Neural progenitor cell (in vitro differentiated cells): ENCODE measurements around the gene CEP290.

Experiments
- CTCF ChIP-seq: fragments of 200-600 bp; sonication (generic); IDR thresholded peaks from 2 replicates; pipeline ENCODE4 v1.5.1; 2017; ENCODE audit warnings: antibody characterized with exemption, mild to moderate bottlenecking
- EZH2 ChIP-seq: fragments of 200-600 bp; sonication (generic); IDR thresholded peaks from 2 replicates; pipeline ENCODE4 v1.6.1; 2017; ENCODE audit warnings: antibody characterized with exemption, mild to moderate bottlenecking, moderate library complexity
- EZH2phosphoT487 ChIP-seq: fragments of 200-600 bp; sonication (generic); IDR thresholded peaks from 2 replicates; pipeline ENCODE4 v1.6.1; 2017; ENCODE audit warnings: antibody characterized with exemption

DNA sequence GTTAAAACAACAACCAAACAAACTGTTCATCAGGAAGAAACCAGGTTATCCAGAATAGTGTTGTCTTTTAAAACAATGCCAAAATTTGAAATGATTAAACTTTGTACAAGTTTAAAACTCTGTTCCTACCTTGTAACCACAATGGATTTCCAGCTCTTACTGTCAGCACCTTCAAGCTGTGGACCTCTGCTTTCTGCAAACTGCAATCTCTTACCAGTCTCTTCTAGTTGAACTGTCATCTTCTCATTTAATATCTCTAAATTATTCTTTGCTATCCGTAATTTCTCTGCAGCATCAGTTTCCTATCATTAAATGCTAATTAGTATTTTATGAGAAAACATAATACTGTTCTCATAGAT is 83.2 kb downstream of the CEP290 start:
- TF ChIP-seq EZH2phosphoT487 (no peak), CTCF (no peak), EZH2 (no peak)
